HFF-Myc (cell line): ENCODE data around the gene PSME3.
"Not testable (repeated sequence)": the region's sequence is repeated elsewhere in the genome, so short reads cannot be mapped to it uniquely, and the experiment has no call there.

ENCODE experiments used
- DNase-seq: peaks from one replicate; pipeline ENCODE4 v3.0.0-alpha.2; 2011; ENCODE audit warnings: low read depth; ENCODE audit errors: extremely low read depth
- H3K4me3 ChIP-seq: replicated peaks from 2 replicates; pipeline ENCODE4 v1.5.1; 2011; ENCODE audit warnings: low read depth, mild to moderate bottlenecking, control low read depth, low read length
- CTCF ChIP-seq: IDR thresholded peaks from 2 replicates; pipeline ENCODE4 v1.5.1; 2012; ENCODE audit warnings: mild to moderate bottlenecking, low read depth, low read length, control low read depth; ENCODE audit errors: missing control alignments

PSME3 gene

GRCh38 chr17:42849451-42850181 lies 16.4 kb downstream of the PSME3 start:
- TF ChIP-seq CTCF = no peak
- DNase-seq = no peak
- no peak overlapping the region for H3K4me3 ChIP-seq

- no peak for DNase-seq
- no peak for TF ChIP-seq CTCF
- no peak within 1 kb of the TSS for H3K4me3 ChIP-seq
Measured at GRCh38 chr17:42850954-42851353, 17.8 kb downstream of the PSME3 start, which contains the start of gene AOC3. TSS of gene AOC3 (plus strand) at chr17:42851199. CDS start at chr17:42851344, 145 bp downstream.

- DNase-seq = not testable (repeated sequence)
Measured at GRCh38 chr17:42851371-42852240, 18.4 kb downstream of the PSME3 start.

GRCh38 chr17:42852351-42852750 lies 19.2 kb downstream of the PSME3 start:
- no peak for TF ChIP-seq CTCF
- DNase-seq = no peak

More at GRCh38 chr17:42851371-42852240, 18.4 kb downstream of the PSME3 start:
- not testable (repeated sequence) for H3K4me3 ChIP-seq

GRCh38 chr17:42853004-42853403 lies 19.8 kb downstream of the PSME3 start:
- TF ChIP-seq CTCF = no peak

More at GRCh38 chr17:42852351-42852750, 19.2 kb downstream of the PSME3 start:
- no peak overlapping the region for H3K4me3 ChIP-seq

GRCh38 chr17:42853597-42853967 lies 20.4 kb downstream of the PSME3 start:
- no peak overlapping the region for H3K4me3 ChIP-seq
- TF ChIP-seq CTCF = no peak
- DNase-seq = no peak

More at GRCh38 chr17:42853004-42853403, 19.8 kb downstream of the PSME3 start:
- H3K4me3 ChIP-seq = no peak overlapping the region
- no peak for DNase-seq

GRCh38 chr17:42853968-42854790 lies 21.0 kb downstream of the PSME3 start:
- no peak overlapping the region for H3K4me3 ChIP-seq
- no peak for TF ChIP-seq CTCF
- no peak for DNase-seq
